ENCODE data around the gene IFT81.
"Not testable (repeated sequence)": the region's sequence is repeated elsewhere in the genome, so short reads cannot be mapped to it uniquely, and the experiment has no call there.

The IFT81 gene

GRCh38 chr12:110197003-110197402, 72.8 kb downstream of the IFT81 start:
- H3K4me1 ChIP-seq (ENCODE audit: control insufficient read depth in 5 of 5, insufficient read depth in 5 of 5, low read length in 5 of 5) = peaks cover 0 to 8% (median 0%) of the 10 kb centered on the region in 5 donors
- H3K4me3 ChIP-seq (ENCODE audit: low read depth in 1 of 5, low read length in 5 of 5) = no peak overlapping the region
- H3K27ac ChIP-seq (ENCODE audit: low read depth, low read length) = no peak overlapping the region
- H3K9ac ChIP-seq (ENCODE audit: low read length in 5 of 5) = no peak overlapping the region
- H3K9me3 ChIP-seq (ENCODE audit: control insufficient read depth in 5 of 5, low read length in 5 of 5) = peaks cover 0 to 3% (median 0%) of the 10 kb centered on the region in 5 donors
- no peaks in the 10 kb centered on the region for H3K27me3 ChIP-seq (ENCODE audit: control insufficient read depth in 5 of 5, insufficient read depth in 4 of 5, low read length in 5 of 5)
- peaks cover 0 to 2% (median 0%) of the 10 kb centered on the region in 5 donors for H3K36me3 ChIP-seq (ENCODE audit: control insufficient read depth in 5 of 5, insufficient read depth in 5 of 5, low read length in 5 of 5)

- H3K27ac ChIP-seq (ENCODE audit: low read depth, low read length) = no peak overlapping the region
- H3K27me3 ChIP-seq (ENCODE audit: control insufficient read depth in 5 of 5, insufficient read depth in 4 of 5, low read length in 5 of 5) = no peaks in the 10 kb centered on the region
- peaks cover 0 to 3% (median 0%) of the 10 kb centered on the region in 5 donors for H3K9me3 ChIP-seq (ENCODE audit: control insufficient read depth in 5 of 5, low read length in 5 of 5)
- no peak overlapping the region for H3K4me3 ChIP-seq (ENCODE audit: low read depth in 1 of 5, low read length in 5 of 5)
- H3K36me3 ChIP-seq (ENCODE audit: control insufficient read depth in 5 of 5, insufficient read depth in 5 of 5, low read length in 5 of 5) = peaks cover 0 to 2% (median 0%) of the 10 kb centered on the region in 5 donors
- no peak overlapping the region for H3K9ac ChIP-seq (ENCODE audit: low read length in 5 of 5)
- H3K4me1 ChIP-seq (ENCODE audit: control insufficient read depth in 5 of 5, insufficient read depth in 5 of 5, low read length in 5 of 5) = peaks cover 0 to 8% (median 0%) of the 10 kb centered on the region in 5 donors
Observed at GRCh38 chr12:110198386-110198785, 74.2 kb downstream of the IFT81 start.

- H3K27ac ChIP-seq (ENCODE audit: low read depth, low read length) = no peak overlapping the region
- peaks cover 0 to 8% (median 0%) of the 10 kb centered on the region in 5 donors for H3K4me1 ChIP-seq (ENCODE audit: control insufficient read depth in 5 of 5, insufficient read depth in 5 of 5, low read length in 5 of 5)
- H3K4me3 ChIP-seq (ENCODE audit: low read depth in 1 of 5, low read length in 5 of 5) = no peak overlapping the region
- peaks cover 4 to 11% (median 8%) of the 10 kb centered on the region in 5 donors for H3K36me3 ChIP-seq (ENCODE audit: control insufficient read depth in 5 of 5, insufficient read depth in 5 of 5, low read length in 5 of 5)
- no peaks in the 10 kb centered on the region for H3K9me3 ChIP-seq (ENCODE audit: control insufficient read depth in 5 of 5, low read length in 5 of 5)
- no peaks in the 10 kb centered on the region for H3K27me3 ChIP-seq (ENCODE audit: control insufficient read depth in 5 of 5, insufficient read depth in 4 of 5, low read length in 5 of 5)
- H3K9ac ChIP-seq (ENCODE audit: low read length in 5 of 5) = no peak overlapping the region
Observed at GRCh38 chr12:110199339-110200123, 75.4 kb downstream of the IFT81 start.

GRCh38 chr12:110200124-110200417, 75.9 kb downstream of the IFT81 start:
- Histone ChIP-seq H3K27ac (ENCODE audit: low read depth, low read length) (no peak overlapping the region), H3K4me1 (ENCODE audit: control insufficient read depth in 5 of 5, insufficient read depth in 5 of 5, low read length in 5 of 5) (peaks cover 0 to 7% (median 0%) of the 10 kb centered on the region in 5 donors), H3K9me3 (ENCODE audit: control insufficient read depth in 5 of 5, low read length in 5 of 5) (no peaks in the 10 kb centered on the region), H3K36me3 (ENCODE audit: control insufficient read depth in 5 of 5, insufficient read depth in 5 of 5, low read length in 5 of 5) (peaks cover 7 to 15% (median 10%) of the 10 kb centered on the region in 5 donors), H3K9ac (ENCODE audit: low read length in 5 of 5) (no peak overlapping the region), H3K27me3 (ENCODE audit: control insufficient read depth in 5 of 5, insufficient read depth in 4 of 5, low read length in 5 of 5) (no peaks in the 10 kb centered on the region), H3K4me3 (ENCODE audit: low read depth in 1 of 5, low read length in 5 of 5) (no peak overlapping the region)

- Histone ChIP-seq H3K36me3 (ENCODE audit: control insufficient read depth in 5 of 5, insufficient read depth in 5 of 5, low read length in 5 of 5) (peaks cover 7 to 20% (median 14%) of the 10 kb centered on the region in 5 donors), H3K27ac (ENCODE audit: low read depth, low read length) (no peak overlapping the region), H3K27me3 (ENCODE audit: control insufficient read depth in 5 of 5, insufficient read depth in 4 of 5, low read length in 5 of 5) (no peaks in the 10 kb centered on the region), H3K4me3 (ENCODE audit: low read depth in 1 of 5, low read length in 5 of 5) (no peak overlapping the region), H3K9me3 (ENCODE audit: control insufficient read depth in 5 of 5, low read length in 5 of 5) (no peaks in the 10 kb centered on the region), H3K4me1 (ENCODE audit: control insufficient read depth in 5 of 5, insufficient read depth in 5 of 5, low read length in 5 of 5) (no peaks in the 10 kb centered on the region), H3K9ac (ENCODE audit: low read length in 5 of 5) (no peak overlapping the region)
Observed at GRCh38 chr12:110201995-110202394, 77.8 kb downstream of the IFT81 start.

GRCh38 chr12:110203546-110203945, 79.4 kb downstream of the IFT81 start:
- no peak overlapping the region for H3K9ac ChIP-seq (ENCODE audit: low read length in 5 of 5)
- H3K4me3 ChIP-seq (ENCODE audit: low read depth in 1 of 5, low read length in 5 of 5) = no peak overlapping the region
- H3K4me1 ChIP-seq (ENCODE audit: control insufficient read depth in 5 of 5, insufficient read depth in 5 of 5, low read length in 5 of 5) = no peaks in the 10 kb centered on the region
- no peaks in the 10 kb centered on the region for H3K27me3 ChIP-seq (ENCODE audit: control insufficient read depth in 5 of 5, insufficient read depth in 4 of 5, low read length in 5 of 5)
- no peaks in the 10 kb centered on the region for H3K9me3 ChIP-seq (ENCODE audit: control insufficient read depth in 5 of 5, low read length in 5 of 5)
- H3K36me3 ChIP-seq (ENCODE audit: control insufficient read depth in 5 of 5, insufficient read depth in 5 of 5, low read length in 5 of 5) = peaks cover 7 to 20% (median 14%) of the 10 kb centered on the region in 5 donors
- no peak overlapping the region for H3K27ac ChIP-seq (ENCODE audit: low read depth, low read length)

GRCh38 chr12:110205931-110206330, 81.8 kb downstream of the IFT81 start:
- Histone ChIP-seq H3K4me3 (ENCODE audit: low read depth in 1 of 5, low read length in 5 of 5) (no peak overlapping the region), H3K27me3 (ENCODE audit: control insufficient read depth in 5 of 5, insufficient read depth in 4 of 5, low read length in 5 of 5) (no peaks in the 10 kb centered on the region), H3K9ac (ENCODE audit: low read length in 5 of 5) (no peak overlapping the region), H3K9me3 (ENCODE audit: control insufficient read depth in 5 of 5, low read length in 5 of 5) (no peaks in the 10 kb centered on the region), H3K36me3 (ENCODE audit: control insufficient read depth in 5 of 5, insufficient read depth in 5 of 5, low read length in 5 of 5) (peaks cover 7 to 20% (median 14%) of the 10 kb centered on the region in 5 donors), H3K4me1 (ENCODE audit: control insufficient read depth in 5 of 5, insufficient read depth in 5 of 5, low read length in 5 of 5) (no peaks in the 10 kb centered on the region), H3K27ac (ENCODE audit: low read depth, low read length) (no peak overlapping the region)

- H3K27me3 ChIP-seq (ENCODE audit: control insufficient read depth in 5 of 5, insufficient read depth in 4 of 5, low read length in 5 of 5); H3K9ac ChIP-seq (ENCODE audit: low read length in 5 of 5); H3K9me3 ChIP-seq (ENCODE audit: control insufficient read depth in 5 of 5, low read length in 5 of 5); H3K4me1 ChIP-seq (ENCODE audit: control insufficient read depth in 5 of 5, insufficient read depth in 5 of 5, low read length in 5 of 5); H3K27ac ChIP-seq (ENCODE audit: low read depth, low read length); H3K36me3 ChIP-seq (ENCODE audit: control insufficient read depth in 5 of 5, insufficient read depth in 5 of 5, low read length in 5 of 5); H3K4me3 ChIP-seq (ENCODE audit: low read depth in 1 of 5, low read length in 5 of 5): not testable (repeated sequence)
Observed at GRCh38 chr12:110211639-110212536, 87.7 kb downstream of the IFT81 start.

- peaks cover 0 to 1% (median 0%) of the 10 kb centered on the region in 5 donors for H3K9me3 ChIP-seq (ENCODE audit: control insufficient read depth in 5 of 5, low read length in 5 of 5)
- no peaks in the 10 kb centered on the region for H3K27me3 ChIP-seq (ENCODE audit: control insufficient read depth in 5 of 5, insufficient read depth in 4 of 5, low read length in 5 of 5)
- H3K4me3 ChIP-seq (ENCODE audit: low read depth in 1 of 5, low read length in 5 of 5) = no peak overlapping the region
- H3K36me3 ChIP-seq (ENCODE audit: control insufficient read depth in 5 of 5, insufficient read depth in 5 of 5, low read length in 5 of 5) = peaks cover 0 to 3% (median 0%) of the 10 kb centered on the region in 5 donors
- H3K9ac ChIP-seq (ENCODE audit: low read length in 5 of 5) = no peak overlapping the region
- no peak overlapping the region for H3K27ac ChIP-seq (ENCODE audit: low read depth, low read length)
- H3K4me1 ChIP-seq (ENCODE audit: control insufficient read depth in 5 of 5, insufficient read depth in 5 of 5, low read length in 5 of 5) = no peaks in the 10 kb centered on the region
Observed at GRCh38 chr12:110217996-110218674, 94.0 kb downstream of the IFT81 start.
